Neural cell (in vitro differentiated cells): ENCODE results near the gene ELP4. TPM values are rescaled to one million over a fixed set of nuclear protein-coding genes. Genes with fewer than 3 reads are reported as not detected.

Experiments used
- H2AFZ ChIP-seq: fragments of 200-600, 300-800 bp; sonication (generic), shearing (Covaris generic); 2 replicates; pipeline ENCODE4 v1.6.0; 2014; ENCODE audit warnings: low read depth, mild to moderate bottlenecking, antibody characterized with exemption, low read length, moderate library complexity
- H3F3A ChIP-seq: fragments of 200-600 bp; shearing (Covaris generic); 2 replicates; pipeline ENCODE4 v1.6.1; 2016; ENCODE audit warnings: mild to moderate bottlenecking, moderate library complexity, mixed read lengths, antibody characterized with exemption, low read length; ENCODE audit not compliant: insufficient read depth, poor library complexity, severe bottlenecking
- H3K27ac ChIP-seq: fragments of 200-600, 300-800 bp; sonication (generic), shearing (Covaris generic); 2 replicates; pipeline ENCODE4 v1.5.1; 2014; ENCODE audit warnings: mild to moderate bottlenecking, low read length, moderate library complexity
- H3K27me3 ChIP-seq: fragments of 300-800, 200-600 bp; sonication (generic), shearing (Covaris generic); 2 replicates; pipeline ENCODE4 v1.6.0; 2014; ENCODE audit warnings: mild to moderate bottlenecking, low read depth, low read length, moderate library complexity; ENCODE audit not compliant: insufficient read depth
- H3K36me3 ChIP-seq: fragments of 300-800, 200-600 bp; sonication (generic), shearing (Covaris generic); 2 replicates; pipeline ENCODE4 v1.5.1; 2014; ENCODE audit warnings: mild to moderate bottlenecking, antibody characterized with exemption, low read length, moderate library complexity; ENCODE audit not compliant: insufficient read depth
- H3K4me2 ChIP-seq: fragments of 300-800, 200-600 bp; sonication (generic), shearing (Covaris generic); 2 replicates; pipeline ENCODE4 v1.6.0; 2014; ENCODE audit warnings: mild to moderate bottlenecking, low read length
- H3K4me3 ChIP-seq: fragments of 300-800, 200-600 bp; sonication (generic), shearing (Covaris generic); 2 replicates; pipeline ENCODE4 v1.5.1; 2014; ENCODE audit warnings: mild to moderate bottlenecking, low read length, moderate library complexity
- H3K79me2 ChIP-seq: fragments of 200-600 bp; shearing (Covaris generic); replicated peaks from 2 replicates; pipeline ENCODE4 v1.6.0; 2014; ENCODE audit warnings: mild to moderate bottlenecking, low read length, moderate library complexity; ENCODE audit not compliant: insufficient read depth
- H3K9ac ChIP-seq: fragments of 300-800, 200-600 bp; sonication (generic), shearing (Covaris generic); 2 replicates; pipeline ENCODE4 v1.6.1; 2016; ENCODE audit warnings: mild to moderate bottlenecking, low read length, mixed read lengths
- H3K9me2 ChIP-seq: fragments of 200-600 bp; shearing (Covaris generic); 2 replicates; pipeline ENCODE4 v1.6.1; 2016; ENCODE audit warnings: mild to moderate bottlenecking, low read length, mixed read lengths; ENCODE audit not compliant: insufficient read depth
- H3K9me3 ChIP-seq: fragments of 200-600, 300-800 bp; sonication (generic), shearing (Covaris generic); 2 replicates; pipeline ENCODE4 v1.6.1; 2016; ENCODE audit warnings: mild to moderate bottlenecking, mixed run types, low read length, moderate library complexity, mixed read lengths
- H4K20me1 ChIP-seq: fragments of 200-600 bp; shearing (Covaris generic); 2 replicates; pipeline ENCODE4 v1.6.1; 2016; ENCODE audit warnings: mild to moderate bottlenecking, mixed run types; ENCODE audit not compliant: insufficient read depth
- EP300 ChIP-seq: fragments of 450-650 bp; conservative IDR thresholded peaks from 2 replicates; pipeline ENCODE4 v1.6.1; 2014; ENCODE audit warnings: antibody characterized with exemption, mild to moderate bottlenecking, moderate library complexity; ENCODE audit not compliant: poor library complexity, severe bottlenecking
- EZH2 ChIP-seq: fragments of 200-600, 300-800 bp; shearing (Covaris generic), sonication (generic); IDR thresholded peaks from 2 replicates; pipeline ENCODE4 v1.6.1; 2014; ENCODE audit warnings: antibody characterized with exemption, low read length, borderline replicate concordance, mild to moderate bottlenecking; ENCODE audit not compliant: insufficient read depth, poor library complexity, severe bottlenecking
- MXI1 ChIP-seq: fragments of 450-650 bp; conservative IDR thresholded peaks from 2 replicates; pipeline ENCODE4 v1.6.1; 2014; ENCODE audit warnings: antibody characterized with exemption, mild to moderate bottlenecking; ENCODE audit not compliant: poor library complexity, severe bottlenecking
- POLR2AphosphoS5 ChIP-seq: IDR thresholded peaks from 2 replicates; pipeline ENCODE4 v1.6.1; 2012
- RAD21 ChIP-seq: fragments of 450-650 bp; conservative IDR thresholded peaks from 2 replicates; pipeline ENCODE4 v1.6.1; 2014; ENCODE audit warnings: antibody characterized with exemption, mild to moderate bottlenecking, moderate library complexity
- REST ChIP-seq: IDR thresholded peaks from 2 replicates; pipeline ENCODE4 v1.6.1; 2012; ENCODE audit warnings: borderline replicate concordance
- SMC3 ChIP-seq: fragments of 450-650 bp; conservative IDR thresholded peaks from 2 replicates; pipeline ENCODE4 v1.6.1; 2014; ENCODE audit warnings: antibody characterized with exemption, mild to moderate bottlenecking, moderate library complexity; ENCODE audit not compliant: poor library complexity
- TAF1 ChIP-seq: IDR thresholded peaks from 2 replicates; pipeline ENCODE4 v1.6.1; 2012; ENCODE audit warnings: low read depth
- polyA plus RNA-seq: library from polyadenylated mRNA; depleted of rRNA; stranded (reverse); fragments of >200 nt; gene quantifications from 2 replicates; pipeline ENCODE4 v1.2.3, GENCODE V29; 2014
- TF ChIP-seq, protein P1 (sequence below): fragments of 450-650 bp; IDR thresholded peaks from 2 replicates; pipeline ENCODE4 v1.5.1; 2014; ENCODE audit warnings: antibody characterized with exemption, mild to moderate bottlenecking, moderate library complexity; ENCODE audit not compliant: poor library complexity, severe bottlenecking

Gene ELP4
- polyA plus RNA-seq, 1 donor from 2014 or later, result 30.4 TPM

DNA sequence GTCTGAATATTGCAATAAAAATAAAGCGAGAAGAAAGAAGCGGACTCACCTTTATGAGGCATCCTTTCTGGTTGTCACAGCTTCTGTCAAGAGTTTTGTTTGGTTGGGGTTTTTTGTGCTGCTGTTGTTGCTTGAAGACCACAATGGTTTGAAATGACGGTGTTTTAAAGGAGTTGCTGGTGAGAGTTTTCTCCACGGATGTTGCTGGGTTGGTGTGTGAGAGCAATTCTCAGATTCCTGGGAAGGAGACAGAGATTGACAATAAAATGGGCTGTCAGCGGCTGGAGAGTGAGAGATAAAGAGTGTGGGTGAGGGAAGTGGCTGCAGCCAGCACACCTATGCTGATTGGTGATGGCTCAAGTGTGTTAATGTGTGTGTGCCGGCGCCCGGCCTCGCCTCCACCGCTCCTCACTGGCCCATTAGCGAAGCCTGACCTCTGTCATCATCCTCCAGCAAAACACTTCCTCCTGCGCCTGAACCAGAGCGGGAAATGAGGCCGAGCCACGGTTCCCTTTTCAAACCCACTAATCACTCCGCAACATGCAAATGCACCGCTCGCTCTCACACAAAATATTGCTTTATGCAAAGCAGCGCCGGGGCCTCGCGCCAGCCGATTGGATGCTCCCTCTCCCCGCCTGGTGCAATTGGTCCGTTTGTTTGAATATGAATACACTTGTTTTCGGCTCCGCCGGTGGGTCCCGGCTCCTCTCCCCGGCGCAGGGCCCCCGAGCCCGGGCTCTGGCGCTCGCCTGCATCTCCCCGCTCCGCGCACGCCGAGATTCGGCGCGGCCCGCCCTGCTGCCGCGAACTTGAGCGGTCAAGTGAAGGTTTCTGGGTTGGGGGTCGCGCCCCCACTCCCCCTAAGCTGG, 301.4 kb downstream of the ELP4 start, which contains the start of gene PAX6:
Gene PAX6, minus strand, starts transcription at position 544 of the 869 bp plus-strand sequence. CDS start 4,911 bp downstream, outside the sequence.
- Histone ChIP-seq H3K4me3 (peak within 1 kb of the TSS; percentile 97), H3K36me3 (no peaks in the 10 kb centered on the region), H3F3A (peaks cover 12% of the 10 kb centered on the region), H3K79me2 (peaks cover 39% of the 10 kb centered on the region), H3K9me2 (no peaks in the 10 kb centered on the region), H4K20me1 (no peaks in the 10 kb centered on the region), H3K27me3 (peaks cover 70% of the 10 kb centered on the region), H3K9ac (peak within 1 kb of the TSS; percentile 77), H3K4me2 (peak within 1 kb of the TSS; percentile 72), H2AFZ (no peak within 1 kb of the TSS), H3K27ac (peak within 1 kb of the TSS; percentile 73), H3K9me3 (no peaks in the 10 kb centered on the region)
- TF ChIP-seq RAD21 (peak; percentile 44), EZH2 (no peak), TAF1 (no peak), MXI1 (peak; percentile 45), SMC3 (peak; percentile 51), POLR2AphosphoS5 (peak; percentile 57), REST (peak; percentile 80), EP300 (peak; percentile 80)
- TF ChIP-seq, protein P1, sequence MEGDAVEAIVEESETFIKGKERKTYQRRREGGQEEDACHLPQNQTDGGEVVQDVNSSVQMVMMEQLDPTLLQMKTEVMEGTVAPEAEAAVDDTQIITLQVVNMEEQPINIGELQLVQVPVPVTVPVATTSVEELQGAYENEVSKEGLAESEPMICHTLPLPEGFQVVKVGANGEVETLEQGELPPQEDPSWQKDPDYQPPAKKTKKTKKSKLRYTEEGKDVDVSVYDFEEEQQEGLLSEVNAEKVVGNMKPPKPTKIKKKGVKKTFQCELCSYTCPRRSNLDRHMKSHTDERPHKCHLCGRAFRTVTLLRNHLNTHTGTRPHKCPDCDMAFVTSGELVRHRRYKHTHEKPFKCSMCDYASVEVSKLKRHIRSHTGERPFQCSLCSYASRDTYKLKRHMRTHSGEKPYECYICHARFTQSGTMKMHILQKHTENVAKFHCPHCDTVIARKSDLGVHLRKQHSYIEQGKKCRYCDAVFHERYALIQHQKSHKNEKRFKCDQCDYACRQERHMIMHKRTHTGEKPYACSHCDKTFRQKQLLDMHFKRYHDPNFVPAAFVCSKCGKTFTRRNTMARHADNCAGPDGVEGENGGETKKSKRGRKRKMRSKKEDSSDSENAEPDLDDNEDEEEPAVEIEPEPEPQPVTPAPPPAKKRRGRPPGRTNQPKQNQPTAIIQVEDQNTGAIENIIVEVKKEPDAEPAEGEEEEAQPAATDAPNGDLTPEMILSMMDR, result no peak

GRCh38 chr11:31812383-31813381, 303.1 kb downstream of the ELP4 start:
- H3K9me3 ChIP-seq, result no peaks in the 10 kb centered on the region
- H3K27ac ChIP-seq, result no peak overlapping the region
- H3K36me3 ChIP-seq, result no peaks in the 10 kb centered on the region
- peaks cover 22% of the 10 kb centered on the region for H3K79me2 ChIP-seq
- peaks cover 70% of the 10 kb centered on the region for H3K27me3 ChIP-seq
- no peaks in the 10 kb centered on the region for H3K9me2 ChIP-seq
- no peak overlapping the region for H3K4me2 ChIP-seq
- peak overlapping the region; percentile 34 for H3K9ac ChIP-seq
- no peaks in the 10 kb centered on the region for H4K20me1 ChIP-seq
- H3F3A ChIP-seq, result peaks cover 12% of the 10 kb centered on the region
- TF ChIP-seq EZH2 (peak; percentile 84), TAF1 (no peak)
- no peak overlapping the region for H2AFZ ChIP-seq
- peak overlapping the region; percentile 97 for H3K4me3 ChIP-seq
